HepG2 (cell line): Measurements from ENCODE around the gene TOM1L2. TPM values are rescaled to one million over a fixed set of nuclear protein-coding genes. Genes with fewer than 3 reads are reported as not detected.

Experiments used
- ATAC-seq: fragments of 200-7000 bp; cut with Tn5 transposase; 3 replicates; pipeline ENCODE4 v1.9.1; 2020; ENCODE audit warnings: mild to moderate bottlenecking, moderate library complexity
- BruUV-seq: library from RNA; stranded (reverse); fragments of 400-500 nt; replicated peaks from 2 replicates; lab custom pipeline; 2021; lab: Mats Ljungman, UMichigan
- CTCF ChIA-PET: fragments of 300-600 bp; formaldehyde crosslinking; extraction: SDS; loops from one replicate; lab custom pipeline; 2021; ENCODE audit warnings: low total read pairs, inconsistent platforms, low intra/inter-chr PET ratio; lab: Yijun Ruan, JAX
- POLR2A ChIA-PET: fragments of 350-600 bp; sonication (Branson Sonifier 250); formaldehyde crosslinking; loops from one replicate; lab custom pipeline; 2020; ENCODE audit warnings: antibody characterized with exemption, inconsistent platforms; lab: Yijun Ruan, JAX
- DNase-seq: peaks from one replicate; pipeline ENCODE4 v3.0.0-alpha.2; 2015; ENCODE audit warnings: low spot score
- FAIRE-seq: peaks from 3 replicates; lab custom pipeline; 2011; peaks lifted over from hg19 to GRCh38; lab: Jason Lieb, UNC
- H2AFZ ChIP-seq: one replicate; pipeline ENCODE4 v1.6.1; 2011; ENCODE audit warnings: low read length, inconsistent platforms
- H3K27ac ChIP-seq: fragments of 300-600 bp; 3 replicates; pipeline ENCODE4 v1.8.0; 2011; ENCODE audit warnings: mixed run types, mild to moderate bottlenecking, mixed read lengths, low read length, inconsistent platforms; ENCODE audit not compliant: insufficient read depth; ENCODE audit errors: extremely low read length
- H3K27me3 ChIP-seq, 2 experiments: fragments of 200-600 bp in 1 of 2; 2 replicates in 1 of 2; 3 replicates in 1 of 2; pipeline versions ENCODE4 v1.6.0 to v1.8.0; 2011; ENCODE audit warnings: low read length in 2 of 2, mild to moderate bottlenecking in 2 of 2, moderate library complexity in 2 of 2, inconsistent platforms in 1 of 2; ENCODE audit not compliant: insufficient read depth in 2 of 2, control insufficient read depth in 1 of 2
- H3K36me3 ChIP-seq, 2 experiments: fragments of 200-600 bp in 1 of 2; replicated peaks in 1 of 2; 2 replicates in 1 of 2; 3 replicates in 1 of 2; pipeline versions ENCODE4 v1.5.1 to v1.8.0; 2011; ENCODE audit warnings: low read length in 2 of 2, inconsistent platforms in 1 of 2; ENCODE audit not compliant: insufficient read depth in 2 of 2, control insufficient read depth in 1 of 2
- H3K4me1 ChIP-seq: 2 replicates; pipeline ENCODE4 v1.5.1; 2012; ENCODE audit warnings: low read length, inconsistent platforms; ENCODE audit not compliant: insufficient read depth
- H3K4me2 ChIP-seq: 2 replicates; pipeline ENCODE4 v1.6.0; 2011; ENCODE audit warnings: low read depth, low read length, inconsistent platforms
- H3K4me3 ChIP-seq, 3 experiments: fragments of 200-600 bp in 1 of 3; sonication (generic), shearing (Covaris generic) in 1 of 3; replicated peaks in 1 of 3; 2 replicates each; pipeline ENCODE4 v1.5.1; 2011 to 2016; ENCODE audit warnings: low read length in 3 of 3, inconsistent platforms in 2 of 3, low read depth in 2 of 3, mild to moderate bottlenecking in 2 of 3, control low read depth in 1 of 3, mixed read lengths in 1 of 3; ENCODE audit not compliant: insufficient read depth in 1 of 3
- H3K79me2 ChIP-seq: one replicate; pipeline ENCODE4 v1.6.1; 2011; ENCODE audit warnings: low read length, inconsistent platforms; ENCODE audit not compliant: insufficient read depth
- H3K9ac ChIP-seq: 2 replicates; pipeline ENCODE4 v1.6.0; 2011; ENCODE audit warnings: mild to moderate bottlenecking, low read depth, low read length, inconsistent platforms; ENCODE audit not compliant: insufficient read depth
- H3K9me3 ChIP-seq: 2 replicates; pipeline ENCODE4 v1.5.1; 2012; ENCODE audit warnings: mild to moderate bottlenecking, low read length
- H4K20me1 ChIP-seq: 2 replicates; pipeline ENCODE4 v1.6.0; 2011; ENCODE audit warnings: inconsistent platforms, mild to moderate bottlenecking, low read length, moderate library complexity; ENCODE audit not compliant: insufficient read depth
- BRD4 ChIP-seq: sonication (generic); formaldehyde crosslinking; IDR thresholded peaks from 2 replicates; pipeline ENCODE4 v1.4.0; 2020; ENCODE audit warnings: missing genetic modification reagents
- ETV5 ChIP-seq: IDR thresholded peaks from 2 replicates; pipeline ENCODE4 v1.6.1; 2018; ENCODE audit warnings: missing biosample characterization, missing genetic modification reagents, inconsistent platforms, borderline replicate concordance
- FOXC1 ChIP-seq: sonication (generic); formaldehyde crosslinking; IDR thresholded peaks from 2 replicates; pipeline ENCODE4 v1.8.0; 2022; ENCODE audit warnings: mild to moderate bottlenecking, missing genetic modification reagents, borderline replicate concordance
- KLF15 ChIP-seq: sonication (generic); formaldehyde crosslinking; IDR thresholded peaks from 2 replicates; pipeline ENCODE4 v1.8.1; 2023; ENCODE audit warnings: borderline replicate concordance, mild to moderate bottlenecking, inconsistent platforms, missing genetic modification reagents, mixed read lengths
- MED13 ChIP-seq: sonication (generic); formaldehyde crosslinking; IDR thresholded peaks from 2 replicates; pipeline ENCODE4 v1.5.0; 2020; ENCODE audit warnings: missing genetic modification reagents
- THAP11 ChIP-seq: IDR thresholded peaks from 2 replicates; pipeline ENCODE4 v1.6.1; 2016; ENCODE audit warnings: missing biosample characterization, missing genetic modification reagents
- ZNF44 ChIP-seq: sonication (generic); formaldehyde crosslinking; IDR thresholded peaks from 2 replicates; pipeline ENCODE4 v1.5.1; 2020; ENCODE audit warnings: mild to moderate bottlenecking, missing genetic modification reagents
- ZNF446 ChIP-seq: sonication (generic); formaldehyde crosslinking; IDR thresholded peaks from 2 replicates; pipeline ENCODE4 v1.5.0; 2020; ENCODE audit warnings: mild to moderate bottlenecking, missing genetic modification reagents
- ZNF550 ChIP-seq: sonication (generic); formaldehyde crosslinking; IDR thresholded peaks from 2 replicates; pipeline ENCODE4 v1.4.0; 2020; ENCODE audit warnings: mild to moderate bottlenecking, missing genetic modification reagents, borderline replicate concordance
- ZNF766 ChIP-seq: sonication (generic); formaldehyde crosslinking; IDR thresholded peaks from 2 replicates; pipeline ENCODE4 v1.5.0; 2020; ENCODE audit warnings: missing genetic modification reagents, borderline replicate concordance
- WGBS: methylation state at CpG from one replicate; pipeline ENCODE4 v1.1.6; 2017; ENCODE audit warnings: low lambda C conversion rate; 5-methylcytosine and 5-hydroxymethylcytosine counted together
- in situ Hi-C: cut with HindIII; loops from 2 replicates; pipeline ENCODE4 v1.10.0; 2017; ENCODE audit warnings: low pct_unique_long_range_greater_than_20kb; ENCODE audit not compliant: extremely low pct_ligation_motif_present
- intact Hi-C: fragments of 100-400 bp; cut with micrococcal nuclease; formaldehyde crosslinking; loops from one replicate; pipeline ENCODE4 v1.10.0; 2022; ENCODE audit not compliant: unreplicated experiment
- polyA plus RNA-seq, 8 experiments: library from polyadenylated mRNA; depleted of rRNA in 3 of 8; stranded (reverse) in 7 of 8; unstranded in 1 of 8; fragments of >200 nt; fragmentation: Illumina TruSeq in 4 of 8; extraction: Trizol in 4 of 8; gene quantifications; 2 replicates each; pipeline versions ENCODE4 v1.2.1 to v1.2.3, GENCODE V29; 2011 to 2016; ENCODE audit warnings: low read depth in 4 of 8, missing spikeins in 1 of 8, mixed read lengths in 1 of 8; ENCODE audit not compliant: insufficient read depth in 1 of 8
- total RNA-seq, 5 experiments: library from RNA; depleted of rRNA; stranded (reverse); fragments of >200 nt; fragmentation: Illumina TruSeq; extraction: Trizol; gene quantifications; 2 replicates each; pipeline ENCODE4 v1.2.3, GENCODE V29; 2016; ENCODE audit warnings: low read depth in 1 of 5
- TF ChIP-seq, protein P1 (sequence below): sonication (generic); formaldehyde crosslinking; IDR thresholded peaks from 2 replicates; pipeline ENCODE4 v1.4.0; 2020; ENCODE audit warnings: low read depth, missing genetic modification reagents

The TOM1L2 gene
- total and polyA plus RNA-seq, 2 of the 13 experiments (the other 11 are each of a cell fraction or from before 2014, with no cell fraction given), result 4.7 to 7.4 TPM

DNA sequence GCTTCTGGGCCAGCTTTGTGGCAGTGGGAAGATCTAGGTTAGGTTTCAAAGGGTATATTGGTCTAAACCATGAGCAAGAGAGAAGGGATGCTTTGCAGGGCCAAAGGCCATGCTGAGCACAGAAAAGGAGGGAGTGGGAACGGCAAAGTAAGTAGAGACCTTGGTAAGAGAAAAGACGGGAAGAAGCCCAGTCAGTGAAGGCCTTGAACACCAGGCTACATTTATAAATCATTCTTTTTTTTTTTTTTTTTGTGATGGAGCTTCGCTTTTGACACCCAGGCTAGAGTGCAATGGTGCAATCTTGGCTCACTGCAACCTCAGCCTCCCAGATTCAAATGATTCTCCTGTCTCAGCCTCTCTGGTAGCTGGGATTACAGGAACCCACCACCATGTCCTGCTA lies 18.1 kb downstream of the TOM1L2 start:
- Histone ChIP-seq H3K79me2 (no peaks in the 10 kb centered on the region), H3K4me2 (no peak overlapping the region), H4K20me1 (no peaks in the 10 kb centered on the region), H2AFZ (no peak overlapping the region), H3K27ac (no peak overlapping the region), H3K27me3 (no peaks in the 10 kb centered on the region), H3K4me1 (peaks cover 16% of the 10 kb centered on the region), H3K36me3 (no peaks in the 10 kb centered on the region), H3K9me3 (no peaks in the 10 kb centered on the region), H3K4me3 (no peak overlapping the region), H3K9ac (no peak overlapping the region)
- WGBS, result 89% methylated on average over 3 of the region's 3 CpGs
- in situ Hi-C loops, result no loop called here
- FAIRE-seq (no peak), ATAC-seq (no peak), DNase-seq (no peak)
- ChIA-PET POLR2A (no interaction called here), CTCF (no interaction called here)
- TF ChIP-seq ETV5 (CRISPR knock-in tag), result no peak
- TF ChIP-seq ZNF766 (CRISPR knock-in tag), result no peak
- TF ChIP-seq ZNF44 (CRISPR knock-in tag), result no peak
- no peak for TF ChIP-seq FOXC1
- no peak for TF ChIP-seq ZNF550 (CRISPR knock-in tag)
- TF ChIP-seq, protein P1, sequence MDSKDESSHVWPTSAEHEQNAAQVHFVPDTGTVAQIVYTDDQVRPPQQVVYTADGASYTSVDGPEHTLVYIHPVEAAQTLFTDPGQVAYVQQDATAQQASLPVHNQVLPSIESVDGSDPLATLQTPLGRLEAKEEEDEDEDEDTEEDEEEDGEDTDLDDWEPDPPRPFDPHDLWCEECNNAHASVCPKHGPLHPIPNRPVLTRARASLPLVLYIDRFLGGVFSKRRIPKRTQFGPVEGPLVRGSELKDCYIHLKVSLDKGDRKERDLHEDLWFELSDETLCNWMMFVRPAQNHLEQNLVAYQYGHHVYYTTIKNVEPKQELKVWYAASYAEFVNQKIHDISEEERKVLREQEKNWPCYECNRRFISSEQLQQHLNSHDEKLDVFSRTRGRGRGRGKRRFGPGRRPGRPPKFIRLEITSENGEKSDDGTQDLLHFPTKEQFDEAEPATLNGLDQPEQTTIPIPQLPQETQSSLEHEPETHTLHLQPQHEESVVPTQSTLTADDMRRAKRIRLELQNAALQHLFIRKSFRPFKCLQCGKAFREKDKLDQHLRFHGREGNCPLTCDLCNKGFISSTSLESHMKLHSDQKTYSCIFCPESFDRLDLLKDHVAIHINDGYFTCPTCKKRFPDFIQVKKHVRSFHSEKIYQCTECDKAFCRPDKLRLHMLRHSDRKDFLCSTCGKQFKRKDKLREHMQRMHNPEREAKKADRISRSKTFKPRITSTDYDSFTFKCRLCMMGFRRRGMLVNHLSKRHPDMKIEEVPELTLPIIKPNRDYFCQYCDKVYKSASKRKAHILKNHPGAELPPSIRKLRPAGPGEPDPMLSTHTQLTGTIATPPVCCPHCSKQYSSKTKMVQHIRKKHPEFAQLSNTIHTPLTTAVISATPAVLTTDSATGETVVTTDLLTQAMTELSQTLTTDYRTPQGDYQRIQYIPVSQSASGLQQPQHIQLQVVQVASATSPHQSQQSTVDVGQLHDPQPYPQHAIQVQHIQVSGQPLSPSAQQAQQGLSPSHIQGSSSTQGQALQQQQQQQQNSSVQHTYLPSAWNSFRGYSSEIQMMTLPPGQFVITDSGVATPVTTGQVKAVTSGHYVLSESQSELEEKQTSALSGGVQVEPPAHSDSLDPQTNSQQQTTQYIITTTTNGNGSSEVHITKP (CRISPR knock-in tag), result no peak
- TF ChIP-seq THAP11 (CRISPR knock-in tag), result no peak
- no peak for TF ChIP-seq KLF15 (CRISPR knock-in tag)
- TF ChIP-seq ZNF446 (CRISPR knock-in tag), result no peak
- no peak for TF ChIP-seq MED13 (CRISPR knock-in tag)
- TF ChIP-seq BRD4 (CRISPR knock-in tag), result no peak
- BruUV-seq, result no TSS peak
- intact Hi-C loops, result no loop called here
